ENCODE results near the gene THUMPD1.
"Not testable (repeated sequence)": the region's sequence is repeated elsewhere in the genome, so short reads cannot be mapped to it uniquely, and the experiment has no call there.

THUMPD1 gene

GRCh38 chr16:20749474-20749873 is 7.9 kb upstream of the THUMPD1 start:
- in situ Hi-C loops (cut with MboI; ENCODE audit: low sequenced_read_pairs): no loop called here

GRCh38 chr16:20747030-20747816 is 5.6 kb upstream of the THUMPD1 start:
- in situ Hi-C loops (cut with MboI; ENCODE audit: low sequenced_read_pairs): no loop called here

GRCh38 chr16:20746461-20746860 is 4.8 kb upstream of the THUMPD1 start:
- in situ Hi-C loops (cut with MboI; ENCODE audit: low sequenced_read_pairs): no loop called here

- in situ Hi-C loops (cut with MboI; ENCODE audit: low sequenced_read_pairs): no loop called here
Measured at GRCh38 chr16:20744922-20745440, 3.4 kb upstream of the THUMPD1 start.

- in situ Hi-C loops (cut with MboI; ENCODE audit: low sequenced_read_pairs): no loop called here
Measured at GRCh38 chr16:20743591-20743990, 2.0 kb upstream of the THUMPD1 start.

- in situ Hi-C loops (cut with MboI; ENCODE audit: low sequenced_read_pairs): no loop called here
Measured at GRCh38 chr16:20740901-20741521, 607 bp downstream of the THUMPD1 start.

- in situ Hi-C loops (cut with MboI; ENCODE audit: low sequenced_read_pairs): no loop called here
Measured at GRCh38 chr16:20740007-20740883, 1.4 kb downstream of the THUMPD1 start.

- in situ Hi-C loops (cut with MboI; ENCODE audit: low sequenced_read_pairs): no loop called here
Measured at GRCh38 chr16:20735490-20735889, 6.1 kb downstream of the THUMPD1 start.

- in situ Hi-C loops (cut with MboI; ENCODE audit: low sequenced_read_pairs): no loop called here
Measured at GRCh38 chr16:20734782-20735181, 6.8 kb downstream of the THUMPD1 start.

- in situ Hi-C loops (cut with MboI; ENCODE audit: low sequenced_read_pairs): no loop called here
Measured at GRCh38 chr16:20734056-20734455, 7.6 kb downstream of the THUMPD1 start.

- in situ Hi-C loops (cut with MboI; ENCODE audit: low sequenced_read_pairs): no loop called here
Measured at GRCh38 chr16:20729141-20729540, 12.5 kb downstream of the THUMPD1 start.

- in situ Hi-C loops (cut with MboI; ENCODE audit: low sequenced_read_pairs): no loop called here
Measured at GRCh38 chr16:20727181-20727580, 14.4 kb downstream of the THUMPD1 start.

- in situ Hi-C loops (cut with MboI; ENCODE audit: low sequenced_read_pairs): no loop called here
Measured at GRCh38 chr16:20726661-20727060, 15.0 kb downstream of the THUMPD1 start.

GRCh38 chr16:20720251-20720650 is 21.4 kb downstream of the THUMPD1 start:
- in situ Hi-C loops (cut with MboI; ENCODE audit: low sequenced_read_pairs): no loop called here

GRCh38 chr16:20717718-20718117 is 23.9 kb downstream of the THUMPD1 start:
- in situ Hi-C loops (cut with MboI; ENCODE audit: low sequenced_read_pairs): not testable (repeated sequence)

GRCh38 chr16:20711277-20711911 is 30.2 kb downstream of the THUMPD1 start:
- in situ Hi-C loops (cut with MboI; ENCODE audit: low sequenced_read_pairs): no loop called here

GRCh38 chr16:20708129-20708528 is 33.5 kb downstream of the THUMPD1 start:
- in situ Hi-C loops (cut with MboI; ENCODE audit: low sequenced_read_pairs): not testable (repeated sequence)

GRCh38 chr16:20707461-20707860 is 34.2 kb downstream of the THUMPD1 start:
- in situ Hi-C loops (cut with MboI; ENCODE audit: low sequenced_read_pairs): no loop called here

GRCh38 chr16:20705972-20706371 is 35.6 kb downstream of the THUMPD1 start:
- in situ Hi-C loops (cut with MboI; ENCODE audit: low sequenced_read_pairs): not testable (repeated sequence)

- in situ Hi-C loops (cut with MboI; ENCODE audit: low sequenced_read_pairs): no loop called here
Measured at GRCh38 chr16:20704281-20704680, 37.3 kb downstream of the THUMPD1 start.

- in situ Hi-C loops (cut with MboI; ENCODE audit: low sequenced_read_pairs): not testable (repeated sequence)
Measured at GRCh38 chr16:20701692-20702091, 39.9 kb downstream of the THUMPD1 start.
